Mesodermal cell (in vitro differentiated cells): ENCODE data around the gene ANGPTL2.

ENCODE experiments used
- H3K27ac ChIP-seq: 2 replicates; pipeline ENCODE4 v1.7.0; 2013; ENCODE audit warnings: mild to moderate bottlenecking, low read depth, low read length, moderate library complexity; ENCODE audit not compliant: severe bottlenecking
- H3K36me3 ChIP-seq: 2 replicates; pipeline ENCODE4 v1.7.1; 2013; ENCODE audit warnings: mild to moderate bottlenecking, low read length, moderate library complexity; ENCODE audit not compliant: control insufficient read depth, insufficient read depth
- H3K4me1 ChIP-seq: one replicate; pipeline ENCODE4 v1.7.1; 2013; ENCODE audit warnings: mild to moderate bottlenecking, low read length; ENCODE audit not compliant: insufficient read depth, control insufficient read depth, poor library complexity, severe bottlenecking
- H3K4me3 ChIP-seq: 2 replicates; pipeline ENCODE4 v1.7.0; 2013; ENCODE audit warnings: low read length, control low read depth, mild to moderate bottlenecking; ENCODE audit not compliant: insufficient read depth, poor library complexity, severe bottlenecking; ENCODE audit errors: extremely low read depth
- H3K9me3 ChIP-seq: 2 replicates; pipeline ENCODE4 v1.7.1; 2013; ENCODE audit warnings: mild to moderate bottlenecking, low read length, moderate library complexity; ENCODE audit not compliant: control insufficient read depth
- WGBS, 2 experiments: methylation state at CpG; one replicate each; pipeline ENCODE4 v1.1.5; 2013; ENCODE audit warnings: missing lambda C conversion rate in 2 of 2; ENCODE audit not compliant: insufficient coverage in 2 of 2; 5-methylcytosine and 5-hydroxymethylcytosine counted together

Gene ANGPTL2

DNA sequence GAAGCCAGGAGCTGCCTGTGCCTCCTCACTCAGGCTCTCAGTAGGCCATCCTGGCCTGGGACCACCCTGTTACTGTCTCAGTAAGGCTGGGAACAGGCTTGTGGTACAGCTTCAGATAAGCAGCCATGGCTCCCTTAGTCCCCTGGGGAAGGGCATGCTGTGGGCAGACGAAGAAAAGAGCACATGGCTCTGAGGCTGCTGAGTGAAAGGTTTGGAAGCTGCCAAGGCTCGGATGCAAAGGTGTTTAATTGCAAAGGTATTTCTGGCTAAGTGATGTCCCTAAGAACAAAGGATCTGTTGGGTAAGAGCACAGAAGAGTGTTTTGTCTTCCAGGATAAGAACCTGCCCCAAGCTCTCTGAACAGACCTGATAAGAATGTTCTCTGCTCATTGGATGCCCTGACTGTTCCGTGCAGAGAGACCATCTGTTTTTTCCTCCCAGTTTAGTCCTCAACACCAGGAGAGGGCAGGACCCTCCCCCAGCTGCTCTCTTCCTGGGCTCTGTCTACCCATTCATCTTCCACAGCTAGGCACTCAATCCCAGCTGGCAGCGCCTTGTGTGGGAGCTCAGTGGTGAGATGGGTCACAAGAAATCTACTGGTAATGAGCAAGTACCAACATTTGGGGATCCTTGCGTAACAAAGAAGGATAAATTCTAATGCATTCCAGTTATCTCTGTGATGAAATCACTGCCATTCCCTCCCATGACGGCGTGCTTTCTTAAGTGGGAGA is 17.7 kb downstream of the ANGPTL2 start:
- Histone ChIP-seq H3K27ac (no peak overlapping the region), H3K4me1 (no peaks in the 10 kb centered on the region), H3K4me3 (no peak overlapping the region), H3K9me3 (no peaks in the 10 kb centered on the region), H3K36me3 (peaks cover 3% of the 10 kb centered on the region)
- 85 to 88% methylated on average over 6 of the region's 7 CpGs for WGBS, 2 experiments

DNA sequence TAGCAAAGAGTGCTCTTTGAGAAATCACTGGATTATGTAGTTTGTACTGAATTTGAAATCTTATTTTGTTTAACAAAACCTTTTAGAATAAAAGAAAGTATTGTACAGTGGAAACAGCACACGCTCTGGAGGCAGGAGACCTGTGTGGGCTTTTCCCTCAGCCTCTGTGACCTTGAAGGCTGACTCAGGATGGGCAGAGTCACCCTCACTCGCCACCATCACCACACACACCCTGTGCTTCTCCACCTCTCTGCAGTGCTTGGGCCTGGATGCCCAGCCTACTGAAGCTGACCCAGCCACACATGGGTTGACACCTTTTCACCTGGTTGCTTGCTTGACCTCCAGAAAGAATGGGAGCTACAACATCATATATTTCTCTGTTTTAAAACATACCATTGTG is 19.6 kb downstream of the ANGPTL2 start:
- H3K4me3 ChIP-seq = no peak overlapping the region
- H3K27ac ChIP-seq = no peak overlapping the region
- H3K4me1 ChIP-seq = no peaks in the 10 kb centered on the region
- H3K36me3 ChIP-seq = no peaks in the 10 kb centered on the region
- H3K9me3 ChIP-seq = no peaks in the 10 kb centered on the region
- 80 to 100% methylated on average over 1 of the region's 2 CpGs for WGBS, 2 experiments

DNA sequence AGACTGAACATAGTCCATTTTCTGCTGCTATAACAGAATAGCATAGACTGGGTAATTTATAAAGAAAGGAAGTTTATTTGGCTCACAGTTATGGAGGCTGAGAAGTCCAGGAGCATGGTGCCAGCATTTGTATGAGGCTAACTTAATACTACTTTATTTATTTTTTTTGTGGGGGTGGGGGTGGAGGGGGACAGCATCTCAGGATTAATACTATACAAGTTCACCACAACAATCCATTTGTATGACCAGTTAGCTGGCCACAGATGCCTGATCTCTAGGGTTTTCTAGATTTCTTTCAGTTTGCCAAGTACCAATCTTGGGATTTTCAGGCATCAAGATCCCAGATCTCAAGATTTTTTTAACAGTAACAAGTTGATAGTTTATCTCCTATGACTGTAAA is 20.3 kb downstream of the ANGPTL2 start:
- Histone ChIP-seq H3K4me1 (no peaks in the 10 kb centered on the region), H3K36me3 (no peaks in the 10 kb centered on the region), H3K27ac (no peak overlapping the region), H3K4me3 (no peak overlapping the region), H3K9me3 (no peaks in the 10 kb centered on the region)

DNA sequence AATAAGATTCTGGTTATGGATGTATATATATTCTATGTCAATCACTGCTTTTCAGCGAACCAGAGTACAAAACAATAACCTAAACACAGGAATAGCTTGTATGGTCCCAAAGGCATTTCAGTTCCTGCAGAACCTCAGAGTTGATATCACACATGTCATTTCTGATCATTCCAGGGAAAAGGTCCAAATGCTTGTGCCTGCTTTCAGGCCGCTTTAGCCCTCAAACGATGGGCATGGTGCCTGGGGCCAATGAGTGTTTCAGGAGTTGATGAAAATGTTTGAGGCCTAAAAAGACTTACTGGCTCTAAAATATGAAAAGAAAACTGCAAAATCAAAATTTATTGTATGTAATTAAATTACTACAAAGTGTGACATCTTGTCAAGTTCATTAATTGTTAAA is 22.8 kb downstream of the ANGPTL2 start:
- Histone ChIP-seq H3K4me3 (no peak overlapping the region), H3K9me3 (no peaks in the 10 kb centered on the region), H3K4me1 (no peaks in the 10 kb centered on the region), H3K27ac (no peak overlapping the region), H3K36me3 (no peaks in the 10 kb centered on the region)
- WGBS, 2 experiments = 100% methylated on average over 2 of the region's 3 CpGs; no CpG with 5 or more reads in 1 of the 2 experiments

DNA sequence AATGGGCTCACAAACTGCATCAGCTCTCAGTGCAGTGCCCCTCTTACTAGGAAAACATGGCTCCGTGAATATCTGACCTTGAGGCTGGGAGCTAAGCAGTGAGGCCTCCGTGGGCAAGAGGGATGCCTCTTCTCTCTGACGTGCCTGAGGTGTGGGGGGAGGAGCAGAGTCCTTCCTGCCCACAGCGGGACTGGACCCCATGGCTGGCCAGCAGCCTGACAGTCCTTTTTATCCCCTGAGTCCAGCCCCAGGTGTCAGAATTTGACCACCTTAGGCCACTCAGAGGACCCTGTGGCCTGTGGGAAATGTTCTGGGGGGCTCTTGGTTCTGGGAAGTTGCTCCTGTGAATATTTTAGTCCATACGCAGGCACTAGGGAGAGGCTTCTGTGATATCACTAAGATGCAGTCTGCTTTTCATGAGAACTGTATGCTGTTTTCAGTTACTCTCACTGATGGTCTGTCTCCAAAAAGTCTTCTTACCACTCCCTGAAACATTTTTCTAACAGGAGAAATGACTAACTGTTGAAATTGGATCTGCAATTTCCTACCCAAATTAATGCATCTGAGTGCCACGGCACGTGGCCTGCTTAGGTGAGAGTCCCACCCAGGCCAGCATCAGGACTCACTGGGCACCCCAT is 23.4 kb downstream of the ANGPTL2 start:
- H3K4me1 ChIP-seq = no peaks in the 10 kb centered on the region
- 82 to 85% methylated on average over 3 to 4 of the region's 7 CpGs for WGBS, 2 experiments
- H3K4me3 ChIP-seq = no peak overlapping the region
- H3K36me3 ChIP-seq = no peaks in the 10 kb centered on the region
- no peak overlapping the region for H3K27ac ChIP-seq
- H3K9me3 ChIP-seq = no peaks in the 10 kb centered on the region

DNA sequence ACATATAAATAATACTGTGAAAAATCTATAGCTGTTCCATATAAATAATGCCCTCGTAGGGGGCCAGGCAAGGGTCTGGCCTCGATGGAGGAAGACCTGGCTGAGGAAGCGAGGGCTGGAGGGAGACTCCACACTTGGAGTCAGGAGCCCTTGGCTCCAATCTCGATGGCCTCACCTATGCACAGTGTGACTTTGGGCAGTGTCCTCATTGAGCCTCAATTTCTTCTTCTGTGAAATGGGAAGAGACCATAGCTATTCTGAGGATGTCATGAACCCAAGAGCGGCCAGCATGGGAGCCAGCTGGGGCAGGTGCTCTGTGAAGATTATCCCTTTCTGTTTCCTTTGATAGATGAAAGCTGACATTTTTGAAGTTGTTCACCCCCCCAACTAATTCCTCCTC is 24.8 kb downstream of the ANGPTL2 start:
- Histone ChIP-seq H3K27ac (no peak overlapping the region), H3K4me3 (no peak overlapping the region), H3K4me1 (no peaks in the 10 kb centered on the region), H3K9me3 (no peaks in the 10 kb centered on the region), H3K36me3 (no peaks in the 10 kb centered on the region)
- WGBS, 2 experiments = 97 to 100% methylated on average over 4 of the region's 5 CpGs

DNA sequence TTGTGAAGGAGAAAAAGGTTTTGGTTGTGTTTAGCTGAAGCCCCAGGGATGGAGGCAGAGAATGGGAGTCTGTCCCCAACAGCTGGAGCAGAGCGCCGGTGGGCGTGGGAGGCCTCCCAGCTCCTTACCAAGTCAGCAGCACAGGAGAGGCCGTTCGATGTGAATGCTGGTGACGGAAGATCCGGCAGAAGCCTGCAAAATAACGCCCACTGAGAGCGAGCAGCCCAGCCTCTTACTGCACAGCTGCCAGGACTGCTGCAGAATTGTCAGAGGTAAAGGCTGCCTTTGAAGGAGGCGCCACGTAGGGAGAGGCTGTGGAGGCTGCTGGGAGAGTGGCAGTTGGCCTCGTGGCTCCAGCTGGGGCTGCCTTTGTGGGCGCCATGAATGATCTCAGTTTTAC is 26.2 kb downstream of the ANGPTL2 start:
- 90 to 92% methylated on average over 11 to 13 of the region's 13 CpGs for WGBS, 2 experiments
- H3K27ac ChIP-seq = no peak overlapping the region
- no peaks in the 10 kb centered on the region for H3K9me3 ChIP-seq
- no peak overlapping the region for H3K4me3 ChIP-seq
- no peaks in the 10 kb centered on the region for H3K36me3 ChIP-seq
- H3K4me1 ChIP-seq = no peaks in the 10 kb centered on the region

DNA sequence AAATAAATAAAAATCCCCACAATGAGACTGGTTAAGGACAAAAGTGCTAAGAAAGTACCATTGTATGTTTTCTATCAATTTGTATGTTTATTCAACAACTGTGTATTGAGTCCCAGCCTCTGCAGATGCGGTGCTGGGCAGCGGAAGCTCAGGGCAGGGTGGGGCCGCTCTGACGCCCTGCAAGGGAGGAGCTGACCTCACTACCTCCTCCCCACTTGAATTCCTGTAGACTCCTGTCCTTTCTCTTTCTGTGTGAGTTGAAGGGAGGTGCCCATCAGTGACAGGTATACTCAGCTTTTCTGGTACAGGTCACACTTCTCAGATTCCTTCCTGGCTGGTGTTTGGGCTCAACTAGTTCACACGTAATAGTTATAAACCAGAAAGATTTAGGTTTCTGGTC is 27.0 kb downstream of the ANGPTL2 start:
- no peak overlapping the region for H3K27ac ChIP-seq
- H3K9me3 ChIP-seq = no peaks in the 10 kb centered on the region
- H3K4me1 ChIP-seq = no peaks in the 10 kb centered on the region
- 87% methylated on average over 3 of the region's 5 CpGs; no CpG with 5 or more reads in 1 of the 2 experiments for WGBS, 2 experiments
- no peak overlapping the region for H3K4me3 ChIP-seq
- H3K36me3 ChIP-seq = no peaks in the 10 kb centered on the region

DNA sequence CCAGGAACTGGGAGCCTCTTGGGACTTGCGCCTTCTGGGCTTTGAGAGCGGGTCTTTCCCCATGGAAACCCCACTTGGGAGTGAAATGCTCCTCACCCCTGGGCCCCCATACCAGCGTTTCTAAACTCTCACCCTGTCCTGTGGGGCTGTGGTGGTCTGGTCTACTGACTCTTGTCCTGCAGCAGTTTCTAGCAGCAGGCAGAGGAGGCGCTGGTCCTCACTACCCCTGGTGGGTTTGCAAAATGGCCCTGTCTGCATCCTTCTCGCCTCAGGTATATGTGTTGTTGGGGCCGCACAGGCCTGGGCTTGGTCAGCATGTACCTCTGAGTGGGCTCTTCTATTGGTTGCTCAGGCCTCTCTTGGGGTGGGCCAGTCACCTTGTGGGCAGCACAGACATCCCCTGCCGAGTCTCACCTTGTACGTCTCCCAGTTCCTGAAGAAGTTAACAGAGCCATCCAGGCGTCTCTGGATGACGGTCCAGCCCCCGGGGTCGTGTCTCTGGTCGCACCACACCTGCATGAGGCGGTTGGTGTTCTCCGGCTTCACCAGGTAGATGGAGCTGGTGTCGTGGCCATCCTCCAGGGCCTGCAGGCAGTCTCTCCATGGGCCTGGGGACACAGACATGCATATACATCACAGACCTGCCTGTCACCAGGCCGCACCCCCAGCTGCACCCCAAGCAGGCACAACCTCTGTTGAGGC is 29.0 kb downstream of the ANGPTL2 start:
- Histone ChIP-seq H3K36me3 (peaks cover 6% of the 10 kb centered on the region), H3K4me3 (no peak overlapping the region), H3K9me3 (no peaks in the 10 kb centered on the region), H3K27ac (no peak overlapping the region), H3K4me1 (no peaks in the 10 kb centered on the region)
- 95% methylated on average over 14 to 16 of the region's 17 CpGs for WGBS, 2 experiments

DNA sequence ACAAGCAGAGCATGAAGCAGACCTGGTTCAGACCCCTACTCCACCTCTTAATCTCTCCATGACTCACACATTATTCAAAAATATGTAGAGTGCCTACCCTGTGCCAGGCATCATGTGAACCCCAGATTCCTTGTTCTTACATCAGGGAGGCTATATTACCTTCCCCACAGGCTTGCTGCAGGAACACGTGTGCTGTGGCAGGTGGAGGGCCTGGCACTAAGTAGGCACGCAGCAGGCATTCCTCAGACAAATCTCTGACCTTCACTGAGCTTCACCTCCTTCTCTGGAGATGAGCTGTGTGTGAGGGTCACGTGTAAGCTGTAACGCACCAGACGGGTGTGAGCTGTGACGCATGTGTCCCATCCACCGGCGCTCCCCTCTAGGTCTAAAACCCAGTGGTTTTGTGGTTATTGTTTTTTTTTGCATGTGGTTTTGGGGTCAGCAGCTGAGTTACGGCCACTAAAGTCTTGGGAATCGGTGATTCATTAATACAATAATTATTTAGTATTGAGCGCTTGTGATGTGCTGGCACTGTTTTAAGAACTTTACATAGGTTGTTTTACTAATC is 30.3 kb downstream of the ANGPTL2 start:
- Histone ChIP-seq H3K4me3 (no peak overlapping the region), H3K36me3 (peaks cover 7% of the 10 kb centered on the region), H3K27ac (no peak overlapping the region), H3K9me3 (no peaks in the 10 kb centered on the region), H3K4me1 (no peaks in the 10 kb centered on the region)
- WGBS, 2 experiments = 94 to 100% methylated on average over 3 to 4 of the region's 11 CpGs
